ENCODE results near the gene FRMD4A.

DNA sequence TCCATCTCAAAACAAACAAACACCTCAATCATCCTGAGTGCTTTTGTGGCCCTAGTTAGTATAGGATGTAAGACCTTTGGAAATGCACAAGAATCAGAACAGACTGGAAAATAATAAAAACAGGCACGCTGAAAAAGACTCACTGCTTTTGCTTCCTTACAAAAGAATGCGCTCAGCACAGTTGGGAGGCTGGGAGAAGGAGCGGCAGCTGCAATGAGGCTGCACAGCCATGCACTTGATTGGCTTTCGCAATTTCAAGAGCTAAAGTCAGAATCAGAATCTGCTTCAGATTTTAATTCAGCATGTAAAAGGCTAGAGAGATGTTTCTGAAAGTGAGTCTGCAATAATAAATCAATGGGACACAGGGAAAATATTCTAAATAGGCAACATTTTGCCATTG lies 97.2 kb downstream of the FRMD4A start:
- TF ChIP-seq CHD2 (IDR thresholded peaks at IDR 0.05; ENCODE audit: low read length, partially characterized antibody): no peak
- TF ChIP-seq, protein P1, sequence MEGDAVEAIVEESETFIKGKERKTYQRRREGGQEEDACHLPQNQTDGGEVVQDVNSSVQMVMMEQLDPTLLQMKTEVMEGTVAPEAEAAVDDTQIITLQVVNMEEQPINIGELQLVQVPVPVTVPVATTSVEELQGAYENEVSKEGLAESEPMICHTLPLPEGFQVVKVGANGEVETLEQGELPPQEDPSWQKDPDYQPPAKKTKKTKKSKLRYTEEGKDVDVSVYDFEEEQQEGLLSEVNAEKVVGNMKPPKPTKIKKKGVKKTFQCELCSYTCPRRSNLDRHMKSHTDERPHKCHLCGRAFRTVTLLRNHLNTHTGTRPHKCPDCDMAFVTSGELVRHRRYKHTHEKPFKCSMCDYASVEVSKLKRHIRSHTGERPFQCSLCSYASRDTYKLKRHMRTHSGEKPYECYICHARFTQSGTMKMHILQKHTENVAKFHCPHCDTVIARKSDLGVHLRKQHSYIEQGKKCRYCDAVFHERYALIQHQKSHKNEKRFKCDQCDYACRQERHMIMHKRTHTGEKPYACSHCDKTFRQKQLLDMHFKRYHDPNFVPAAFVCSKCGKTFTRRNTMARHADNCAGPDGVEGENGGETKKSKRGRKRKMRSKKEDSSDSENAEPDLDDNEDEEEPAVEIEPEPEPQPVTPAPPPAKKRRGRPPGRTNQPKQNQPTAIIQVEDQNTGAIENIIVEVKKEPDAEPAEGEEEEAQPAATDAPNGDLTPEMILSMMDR (IDR thresholded peaks at IDR 0.05): no peak
- TF ChIP-seq TCF12 (IDR thresholded peaks at IDR 0.05): no peak
- TF ChIP-seq, protein P2, sequence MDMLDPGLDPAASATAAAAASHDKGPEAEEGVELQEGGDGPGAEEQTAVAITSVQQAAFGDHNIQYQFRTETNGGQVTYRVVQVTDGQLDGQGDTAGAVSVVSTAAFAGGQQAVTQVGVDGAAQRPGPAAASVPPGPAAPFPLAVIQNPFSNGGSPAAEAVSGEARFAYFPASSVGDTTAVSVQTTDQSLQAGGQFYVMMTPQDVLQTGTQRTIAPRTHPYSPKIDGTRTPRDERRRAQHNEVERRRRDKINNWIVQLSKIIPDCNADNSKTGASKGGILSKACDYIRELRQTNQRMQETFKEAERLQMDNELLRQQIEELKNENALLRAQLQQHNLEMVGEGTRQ (IDR thresholded peaks at IDR 0.05; ENCODE audit: borderline replicate concordance, low read depth, low read length): no peak
- TF ChIP-seq FOXM1 (IDR thresholded peaks at IDR 0.05; ENCODE audit: low read depth): no peak
- no peak for TF ChIP-seq REST (IDR thresholded peaks at IDR 0.05; ENCODE audit: low read depth, low read length)
- TF ChIP-seq SIN3A (IDR thresholded peaks at IDR 0.05; ENCODE audit: borderline replicate concordance, low read depth, low read length): no peak
- TF ChIP-seq NRF1 (IDR thresholded peaks at IDR 0.05; ENCODE audit: low read depth, low read length): no peak
- no peak for TF ChIP-seq YY1 (IDR thresholded peaks at IDR 0.05; ENCODE audit: low read depth)
